HepG2 (cell line): ENCODE data around the gene KIRREL3.

ENCODE experiments used
- CTCF ChIP-seq: sonication (generic); formaldehyde crosslinking; IDR thresholded peaks from 2 replicates; pipeline ENCODE4 v1.5.0; 2020; ENCODE audit warnings: mild to moderate bottlenecking, missing genetic modification reagents, moderate library complexity
- GLMP ChIP-seq: sonication (generic); formaldehyde crosslinking; IDR thresholded peaks from 2 replicates; pipeline ENCODE4 v1.9.0; 2021; ENCODE audit warnings: missing genetic modification reagents, mild to moderate bottlenecking, borderline replicate concordance
- HNRNPK ChIP-seq: fragments of 200-400 bp; formaldehyde crosslinking; IDR thresholded peaks from 2 replicates; pipeline ENCODE4 v1.6.1; 2018; ENCODE audit warnings: low read length, low read depth, moderate library complexity, mild to moderate bottlenecking; ENCODE audit not compliant: poor library complexity, severe bottlenecking
- MLX ChIP-seq: IDR thresholded peaks from 2 replicates; pipeline ENCODE4 v1.6.1; 2016
- NR2F1 ChIP-seq, 2 experiments: fragments of 450-650 bp in 1 of 2; formaldehyde crosslinking in 1 of 2; IDR thresholded peaks; 2 replicates each; pipeline versions ENCODE4 v1.5.0 to v1.6.1; 2016 to 2020; ENCODE audit warnings: mild to moderate bottlenecking in 1 of 2, missing compliant biosample characterization in 1 of 2, missing genetic modification reagents in 1 of 2, moderate library complexity in 1 of 2
- NRL ChIP-seq: sonication (generic); formaldehyde crosslinking; IDR thresholded peaks from 2 replicates; pipeline ENCODE4 v1.5.0; 2020; ENCODE audit warnings: missing genetic modification reagents, mild to moderate bottlenecking, moderate library complexity, borderline replicate concordance
- POLR2AphosphoS5 ChIP-seq: IDR thresholded peaks from 2 replicates; pipeline ENCODE4 v1.6.1; 2012; ENCODE audit warnings: low read depth, low read length
- RFX1 ChIP-seq: fragments of 450-650 bp; IDR thresholded peaks from 2 replicates; pipeline ENCODE4 v1.6.1; 2017
- SMAD3 ChIP-seq: sonication (generic); formaldehyde crosslinking; IDR thresholded peaks from 2 replicates; pipeline ENCODE4 v1.4.0; 2020; ENCODE audit warnings: missing genetic modification reagents
- SP2 ChIP-seq: sonication (generic); formaldehyde crosslinking; IDR thresholded peaks from 2 replicates; pipeline ENCODE4 v1.5.1; 2020; ENCODE audit warnings: mild to moderate bottlenecking, missing genetic modification reagents
- ZNF225 ChIP-seq: sonication (generic); formaldehyde crosslinking; IDR thresholded peaks from 2 replicates; pipeline ENCODE4 v1.4.0; 2020; ENCODE audit warnings: mild to moderate bottlenecking, missing genetic modification reagents
- ZSCAN9 ChIP-seq: IDR thresholded peaks from 2 replicates; pipeline ENCODE4 v1.6.1; 2016; ENCODE audit warnings: borderline replicate concordance
- TF ChIP-seq, protein P1 (sequence below): sonication (generic); formaldehyde crosslinking; conservative IDR thresholded peaks from 2 replicates; pipeline ENCODE4 v1.4.0; 2020; ENCODE audit warnings: missing genetic modification reagents

- TF ChIP-seq RFX1 (no peak), ZSCAN9 (no peak), GLMP (CRISPR knock-in tag) (no peak), HNRNPK (no peak), NRL (no peak), SP2 (no peak), MLX (CRISPR knock-in tag) (no peak), NR2F1 (CRISPR knock-in tag; IDR thresholded peaks at IDR 0.05) (no peak), SMAD3 (CRISPR knock-in tag) (no peak), ZNF225 (CRISPR knock-in tag) (no peak), POLR2AphosphoS5 (no peak), CTCF (CRISPR knock-in tag) (no peak)
- TF ChIP-seq, protein P1, sequence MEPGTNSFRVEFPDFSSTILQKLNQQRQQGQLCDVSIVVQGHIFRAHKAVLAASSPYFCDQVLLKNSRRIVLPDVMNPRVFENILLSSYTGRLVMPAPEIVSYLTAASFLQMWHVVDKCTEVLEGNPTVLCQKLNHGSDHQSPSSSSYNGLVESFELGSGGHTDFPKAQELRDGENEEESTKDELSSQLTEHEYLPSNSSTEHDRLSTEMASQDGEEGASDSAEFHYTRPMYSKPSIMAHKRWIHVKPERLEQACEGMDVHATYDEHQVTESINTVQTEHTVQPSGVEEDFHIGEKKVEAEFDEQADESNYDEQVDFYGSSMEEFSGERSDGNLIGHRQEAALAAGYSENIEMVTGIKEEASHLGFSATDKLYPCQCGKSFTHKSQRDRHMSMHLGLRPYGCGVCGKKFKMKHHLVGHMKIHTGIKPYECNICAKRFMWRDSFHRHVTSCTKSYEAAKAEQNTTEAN (CRISPR knock-in tag) = no peak
Measured at GRCh38 chr11:126660321-126660720, 340.2 kb downstream of the KIRREL3 start.
